IPS-18c (cell line): ENCODE measurements around the gene DNAJB13.
"Not testable (repeated sequence)": the region's sequence is repeated elsewhere in the genome, so short reads cannot be mapped to it uniquely, and the experiment has no call there.

ENCODE experiments used
- H3K4me3 ChIP-seq: 2 replicates; pipeline ENCODE4 v1.7.0; 2013; ENCODE audit warnings: low read depth, mild to moderate bottlenecking, low read length, moderate library complexity; ENCODE audit not compliant: insufficient read depth
- H3K9me3 ChIP-seq: one replicate; pipeline ENCODE4 v1.6.1; 2013; ENCODE audit warnings: mild to moderate bottlenecking, low read length, moderate library complexity; ENCODE audit not compliant: control insufficient read depth, insufficient read depth

The DNAJB13 gene

GRCh38 chr11:73971175-73971719, 20.4 kb downstream of the DNAJB13 start:
- H3K4me3 ChIP-seq, result no peak overlapping the region

GRCh38 chr11:73972187-73972586, 21.4 kb downstream of the DNAJB13 start:
- Histone ChIP-seq H3K4me3 (no peak overlapping the region), H3K9me3 (peaks cover 4% of the 10 kb centered on the region)

More at GRCh38 chr11:73971175-73971719, 20.4 kb downstream of the DNAJB13 start:
- H3K9me3 ChIP-seq, result peaks cover 4% of the 10 kb centered on the region

- H3K4me3 ChIP-seq, result no peak overlapping the region
- H3K9me3 ChIP-seq, result peaks cover 4% of the 10 kb centered on the region
Measured at GRCh38 chr11:73972620-73973449, 22.0 kb downstream of the DNAJB13 start.

GRCh38 chr11:73974604-73975478, 24.0 kb downstream of the DNAJB13 start:
- H3K4me3 ChIP-seq, result no peak overlapping the region

GRCh38 chr11:73975479-73975757, 24.6 kb downstream of the DNAJB13 start:
- Histone ChIP-seq H3K4me3 (no peak overlapping the region), H3K9me3 (peaks cover 2% of the 10 kb centered on the region)

More at GRCh38 chr11:73974604-73975478, 24.0 kb downstream of the DNAJB13 start:
- peaks cover 2% of the 10 kb centered on the region for H3K9me3 ChIP-seq

- no peak overlapping the region for H3K4me3 ChIP-seq
Measured at GRCh38 chr11:73976451-73977151, 25.8 kb downstream of the DNAJB13 start.

GRCh38 chr11:73977856-73978519, 27.2 kb downstream of the DNAJB13 start:
- H3K4me3 ChIP-seq, result no peak overlapping the region
- H3K9me3 ChIP-seq, result no peaks in the 10 kb centered on the region

More at GRCh38 chr11:73976451-73977151, 25.8 kb downstream of the DNAJB13 start:
- peaks cover 2% of the 10 kb centered on the region for H3K9me3 ChIP-seq

- no peak overlapping the region for H3K4me3 ChIP-seq
- H3K9me3 ChIP-seq, result no peaks in the 10 kb centered on the region
Measured at GRCh38 chr11:73978576-73979086, 27.8 kb downstream of the DNAJB13 start.

GRCh38 chr11:73980001-73980961, 29.5 kb downstream of the DNAJB13 start:
- H3K9me3 ChIP-seq, result no peaks in the 10 kb centered on the region
- H3K4me3 ChIP-seq, result no peak overlapping the region

- no peaks in the 10 kb centered on the region for H3K9me3 ChIP-seq
- peak overlapping the region; percentile 61; the same call in 1 of the 2 replicates for H3K4me3 ChIP-seq
Measured at GRCh38 chr11:73981051-73981805, 30.4 kb downstream of the DNAJB13 start.

- Histone ChIP-seq H3K4me3 (peak within 1 kb of the TSS; percentile 61), H3K9me3 (no peaks in the 10 kb centered on the region)
Measured at GRCh38 chr11:73982595-73982989, 31.8 kb downstream of the DNAJB13 start, which contains the start of gene UCP2. UCP2 (minus strand) TSS chr11:73982843; CDS start chr11:73978378, 4,465 bp downstream.

- Histone ChIP-seq H3K9me3 (no peaks in the 10 kb centered on the region), H3K4me3 (peak overlapping the region; percentile 61)
Measured at GRCh38 chr11:73982990-73983740, 32.3 kb downstream of the DNAJB13 start.

- no peaks in the 10 kb centered on the region for H3K9me3 ChIP-seq
- peak overlapping the region; percentile 21; the same call in 1 of the 2 replicates for H3K4me3 ChIP-seq
Measured at GRCh38 chr11:73983741-73984538, 33.1 kb downstream of the DNAJB13 start.

- not testable (repeated sequence) for H3K4me3 ChIP-seq
Measured at GRCh38 chr11:73985661-73986060, 34.8 kb downstream of the DNAJB13 start.

More at GRCh38 chr11:73985661-73986060, 34.8 kb downstream of the DNAJB13 start:
- H3K9me3 ChIP-seq, result not testable (repeated sequence)
